Left lobe of liver (tissue), 2 donors: ENCODE measurements around the gene GPR55. TPM values are rescaled to one million over a fixed set of nuclear protein-coding genes. Genes with fewer than 3 reads are reported as not detected.

Source experiments
- ATAC-seq: fragments of 200-7000 bp; cut with Tn5 transposase; one replicate; pipeline ENCODE4 v1.9.1; 2020; ENCODE audit warnings: mild to moderate bottlenecking, moderate library complexity
- DNase-seq: peaks from one replicate; pipeline ENCODE4 v3.0.0-alpha.2; 2020; ENCODE audit warnings: low spot score
- total RNA-seq: library from RNA; stranded (reverse); gene quantifications from one replicate; pipeline ENCODE4 v1.2.1, GENCODE V29; 2021
- donor health status: DM: no; HTN: no; CAD: no; lungs with moderate emphysema.
- donor health status: DM: no; HTN: yes; CAD: no.

GPR55 gene
- total RNA-seq, 1 donor from 2014 or later, result not detected

DNA sequence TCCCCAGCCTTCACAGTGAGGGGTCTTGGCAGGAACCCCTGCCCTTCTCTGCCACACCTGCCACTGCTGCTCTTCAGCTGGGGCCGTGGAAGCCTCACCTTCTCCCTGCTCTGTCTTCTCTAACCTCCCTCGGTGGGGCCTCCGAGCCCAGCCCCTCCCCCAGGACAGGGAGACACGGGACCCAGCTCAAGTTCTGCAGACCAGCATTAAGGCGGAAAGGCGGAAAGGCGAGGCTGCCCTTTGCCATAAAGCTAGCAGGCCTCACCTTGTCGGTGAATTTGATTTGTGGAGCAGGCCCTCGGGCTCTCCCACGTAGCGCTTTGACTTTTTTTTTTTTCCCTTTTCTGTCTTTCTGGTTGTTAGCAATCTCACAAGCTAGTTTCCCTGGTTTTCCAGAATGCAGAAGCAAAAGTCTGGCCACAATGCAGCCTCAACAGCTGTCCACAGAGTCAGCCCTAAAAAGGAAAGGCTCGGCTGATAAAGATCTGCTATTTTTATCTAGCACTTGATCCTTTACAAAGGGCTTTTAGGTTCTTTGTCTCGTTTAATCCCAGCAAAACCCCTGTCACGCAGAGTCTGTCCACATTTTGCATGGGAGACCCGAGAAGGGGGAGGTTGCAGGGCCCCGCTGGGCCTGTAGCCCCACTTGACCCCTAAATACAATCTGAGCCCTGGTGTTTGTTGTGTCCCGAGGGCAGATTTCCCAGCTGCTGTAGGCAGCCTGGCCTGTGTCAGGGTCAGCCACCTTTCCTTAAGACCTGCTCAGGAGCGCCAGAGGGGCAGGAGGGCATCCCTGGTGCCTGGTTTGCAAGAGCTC is 54.3 kb downstream of the GPR55 start:
- ATAC-seq, result no peak
- DNase-seq, result peak; percentile 43

- ATAC-seq (no peak), DNase-seq (peak; percentile 30)
These were observed 55.0 kb downstream of the GPR55 start for GRCh38 chr2:230869914-230870543.

- DNase-seq, result peak; percentile 24
- no peak for ATAC-seq
These were observed 55.8 kb downstream of the GPR55 start for GRCh38 chr2:230868947-230869913.

- DNase-seq, result peak; percentile 33
- no peak for ATAC-seq
These were observed 56.7 kb downstream of the GPR55 start for GRCh38 chr2:230868161-230868946.

DNA sequence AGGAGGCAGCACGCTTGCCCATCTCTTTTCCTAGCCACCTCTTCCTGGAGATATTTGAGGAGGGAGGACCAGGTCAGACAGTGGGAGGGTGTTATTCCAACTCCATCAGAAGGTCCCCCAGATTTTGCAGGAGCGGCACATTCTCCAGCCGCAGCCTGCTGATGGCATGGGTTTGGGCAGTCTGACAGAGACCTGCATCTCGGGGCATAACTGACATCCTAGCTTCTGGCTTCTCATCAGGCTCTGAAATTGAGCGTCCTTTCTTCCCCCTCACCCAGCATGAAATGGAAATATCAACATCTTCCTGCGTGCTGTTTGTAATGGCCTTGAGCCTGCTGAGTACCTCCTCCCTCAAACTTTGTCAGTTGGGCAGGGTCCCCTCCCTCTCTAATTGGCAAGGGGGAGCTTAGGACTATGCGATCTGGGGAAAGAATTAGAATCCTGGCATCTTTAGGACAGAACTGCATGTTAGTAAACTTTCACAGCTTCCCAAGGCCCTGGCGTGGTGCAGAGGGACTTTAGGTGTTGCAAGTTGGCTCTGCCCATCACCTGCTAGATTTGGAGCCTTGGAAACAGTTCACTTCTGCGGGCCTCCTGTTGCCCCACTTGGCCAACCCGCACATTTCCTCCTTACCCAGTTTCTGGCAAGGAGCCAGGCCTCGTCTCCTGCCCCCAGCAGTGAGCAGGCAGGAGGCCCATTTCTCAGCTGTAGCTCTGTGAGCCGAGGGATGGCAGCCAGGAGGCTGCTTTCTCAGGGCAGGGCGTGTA is 58.1 kb downstream of the GPR55 start:
- ATAC-seq (no peak), DNase-seq (peak; percentile 41)

- ATAC-seq (no peak), DNase-seq (peak; percentile 45)
These were observed 59.0 kb downstream of the GPR55 start for GRCh38 chr2:230865766-230866755.

DNA sequence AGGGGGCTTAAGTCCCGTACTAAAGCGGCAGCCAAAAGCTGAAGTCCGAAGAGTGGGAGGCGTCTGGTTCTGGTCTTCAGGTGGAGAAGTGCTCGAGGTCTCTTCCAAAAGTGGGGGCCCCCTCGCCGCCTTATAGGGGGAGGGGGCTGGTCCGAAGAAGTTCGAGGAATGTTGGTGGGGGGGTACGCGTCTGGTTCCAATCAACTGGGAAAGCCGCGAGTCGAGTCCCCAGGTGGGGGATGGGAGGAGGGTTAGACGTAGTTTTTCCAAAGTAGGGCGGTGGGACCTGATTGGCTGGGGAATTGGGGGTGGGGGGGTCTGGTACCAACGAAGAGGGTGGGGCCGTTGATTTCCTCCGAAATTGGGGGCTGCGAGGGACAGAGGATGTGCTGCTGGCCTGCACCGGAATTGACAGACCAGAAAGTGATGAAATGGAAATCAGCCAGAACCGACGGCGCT is 59.7 kb downstream of the GPR55 start:
- ATAC-seq (no peak), DNase-seq (peak; percentile 43)

DNA sequence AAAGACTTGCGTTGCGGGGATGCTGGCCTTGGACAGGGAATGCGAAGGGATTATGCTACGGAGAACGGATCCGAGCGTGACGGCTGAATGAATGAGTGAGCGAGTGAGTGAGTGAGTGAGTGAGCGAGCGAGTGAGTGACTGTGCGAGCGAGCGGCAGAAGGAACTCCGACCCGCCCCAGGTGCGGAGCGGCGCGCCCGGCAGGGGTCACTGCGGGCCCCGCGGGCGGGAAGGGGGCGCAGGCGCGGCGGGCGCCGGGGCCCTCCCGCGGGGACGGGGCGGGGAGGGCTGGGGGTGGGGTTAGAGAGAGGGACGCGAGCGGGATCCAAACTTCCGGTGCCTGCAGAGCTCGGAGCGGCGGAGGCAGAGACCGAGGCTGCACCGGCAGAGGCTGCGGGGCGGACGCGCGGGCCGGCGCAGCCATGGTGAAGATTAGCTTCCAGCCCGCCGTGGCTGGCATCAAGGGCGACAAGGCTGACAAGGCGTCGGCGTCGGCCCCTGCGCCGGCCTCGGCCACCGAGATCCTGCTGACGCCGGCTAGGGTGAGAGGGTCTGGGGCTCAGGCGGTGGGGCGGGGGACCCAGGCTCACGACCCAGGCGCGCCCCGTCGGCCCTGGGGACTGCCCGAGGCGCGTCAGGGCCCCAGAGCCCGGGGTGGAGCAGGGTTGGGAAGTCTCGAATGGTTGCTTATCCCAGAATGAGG is 60.3 kb downstream of the GPR55 start, which contains the start of gene ITM2C:
Gene ITM2C, plus strand, starts transcription at position 338 of the 702 bp plus-strand sequence. Its CDS starts 84 bp downstream, at position 422.
- ATAC-seq (peak; percentile 87), DNase-seq (peak; percentile 51)

DNA sequence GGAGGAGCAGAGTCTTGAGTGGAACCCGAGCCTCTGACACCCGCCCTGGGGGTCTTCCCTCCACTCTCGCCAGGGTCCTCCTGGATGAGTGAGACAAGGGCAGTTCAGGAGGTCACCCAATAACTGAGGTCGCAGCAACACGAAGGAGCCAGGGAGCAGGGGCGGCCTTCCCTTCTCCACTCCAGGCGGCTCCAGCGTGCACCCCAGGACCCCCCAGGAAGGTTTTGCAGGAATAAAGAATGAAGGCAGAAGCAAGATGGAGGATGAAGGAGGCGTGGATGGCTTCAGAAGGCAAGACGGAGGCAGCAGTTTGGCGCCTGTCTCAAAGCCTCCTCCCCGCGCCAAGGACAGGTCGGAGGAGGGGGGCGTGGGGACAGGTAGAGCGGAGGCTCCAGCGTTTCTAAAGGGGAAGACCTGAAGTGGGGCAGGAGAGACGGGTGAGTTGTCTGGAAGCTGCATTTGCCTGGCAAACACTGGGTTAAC is 60.9 kb downstream of the GPR55 start:
- peak; percentile 41 for DNase-seq

DNA sequence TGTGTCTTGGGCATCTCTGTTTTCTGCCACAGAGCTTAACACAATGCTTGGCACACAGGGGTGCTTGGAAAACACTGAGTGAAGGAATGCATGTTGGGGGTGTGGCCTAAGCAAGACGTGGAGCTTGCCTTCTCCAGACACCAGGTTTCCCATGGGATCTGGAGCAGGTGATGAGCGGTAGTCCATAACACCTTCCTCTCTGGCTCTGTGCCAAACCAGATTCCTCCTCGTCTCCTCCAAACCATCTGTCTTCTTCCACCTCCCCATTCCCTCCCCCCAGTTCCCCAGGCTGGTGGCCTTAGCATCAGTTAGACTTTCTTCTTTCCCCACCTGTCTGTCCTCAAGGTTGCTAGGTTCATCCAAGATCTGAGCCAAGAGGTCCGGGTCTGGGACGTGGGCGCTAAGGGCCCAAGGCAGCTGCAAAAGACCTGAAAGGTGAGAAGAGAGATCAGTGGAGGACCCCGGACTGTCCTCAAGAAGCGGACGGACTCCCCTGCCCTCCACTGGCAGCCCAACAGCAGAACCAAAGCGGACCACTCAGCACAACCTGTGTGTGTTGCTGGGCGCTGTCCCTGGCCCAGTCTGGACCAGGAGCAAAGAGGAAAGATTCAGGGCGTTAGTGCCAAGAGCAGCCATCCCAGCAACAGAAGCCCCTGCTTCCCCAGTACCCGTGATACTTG is 61.5 kb downstream of the GPR55 start:
- no peak for ATAC-seq
- peak; percentile 36 for DNase-seq

More for the DNA sequence above, 60.9 kb downstream of the GPR55 start:
- no peak for ATAC-seq

DNA sequence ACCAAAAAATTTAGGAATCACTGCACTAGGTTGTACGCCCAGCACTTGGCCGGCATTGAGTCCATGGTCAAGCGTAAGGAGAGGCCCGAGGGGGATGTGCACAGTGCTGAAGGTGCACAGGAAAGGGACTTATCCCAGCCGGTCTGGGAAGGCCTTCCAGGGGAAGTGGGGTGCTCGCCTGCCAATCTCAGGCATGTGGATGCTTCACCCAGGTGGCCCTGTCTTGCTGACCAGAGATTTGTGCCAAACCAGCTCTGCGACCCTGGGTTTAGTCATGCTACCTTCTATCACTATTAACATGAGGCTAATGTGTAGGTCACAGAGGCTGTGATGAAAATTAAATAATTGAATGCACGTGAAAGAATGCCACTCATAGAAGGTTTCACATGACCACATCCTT is 62.0 kb downstream of the GPR55 start:
- no peak for ATAC-seq
- peak; percentile 22 for DNase-seq

- DNase-seq, result peak; percentile 36
- no peak for ATAC-seq
These were observed 62.8 kb downstream of the GPR55 start for GRCh38 chr2:230862292-230862691.

GRCh38 chr2:230861552-230862255 is 63.3 kb downstream of the GPR55 start:
- ATAC-seq (no peak), DNase-seq (peak; percentile 32)
